ENCODE measurements around the gene TFDP2. TPM values are rescaled to one million over a fixed set of nuclear protein-coding genes. Genes with fewer than 3 reads are reported as not detected.

Gene TFDP2
- total RNA-seq, 1 experiment from 2014 or later: 55.4 TPM

DNA sequence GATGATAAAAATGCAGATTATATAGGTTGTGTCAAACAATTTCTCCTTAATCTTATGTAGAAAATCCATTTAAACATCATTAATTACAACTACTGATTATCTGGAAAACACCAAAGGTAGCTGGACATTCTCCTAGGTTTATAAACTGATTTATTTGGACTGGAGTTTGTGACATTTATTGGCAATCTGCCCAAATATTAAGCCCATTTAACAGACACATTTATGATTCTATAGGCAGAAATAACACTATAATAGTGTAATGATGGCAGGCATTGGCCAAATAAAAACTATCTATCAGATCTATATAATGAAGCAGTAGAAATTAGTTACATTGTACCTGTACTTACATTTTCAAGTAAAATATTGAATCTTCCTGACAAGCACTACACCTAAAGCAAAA, 117.8 kb downstream of the TFDP2 start:
- Histone ChIP-seq H3K27me3 (ENCODE audit: insufficient read depth, low read length) (no peaks in the 10 kb centered on the region), H3K4me1 (ENCODE audit: control insufficient read depth in 1 of 2, insufficient read depth in 2 of 2, low read length in 2 of 2) (peaks cover 0 to 16% of the 10 kb centered on the region in 2 experiments; a peak in 2 of 4 replicates), H3K9me2 (ENCODE audit: insufficient read depth) (no peaks in the 10 kb centered on the region), H3K4me3 (replicated peaks in 1 of 2; ENCODE audit: low read depth in 1 of 2, low read length in 2 of 2) (no peak overlapping the region), H2AFZ (ENCODE audit: low read depth, low read length, poor library complexity, severe bottlenecking) (no peak overlapping the region), H3K27ac (ENCODE audit: low read depth, low read length) (no peak overlapping the region), H3K36me3 (ENCODE audit: control insufficient read depth in 1 of 2, insufficient read depth in 2 of 2, low read length in 2 of 2) (no peaks in the 10 kb centered on the region), H3K4me2 (ENCODE audit: low read length) (no peak overlapping the region), H3K79me2 (ENCODE audit: insufficient read depth, low read length) (no peaks in the 10 kb centered on the region), H4K20me1 (ENCODE audit: insufficient read depth) (no peaks in the 10 kb centered on the region), H3K9me3 (ENCODE audit: control insufficient read depth in 1 of 2, insufficient read depth in 1 of 2, low read depth in 1 of 2, low read length in 2 of 2) (no peaks in the 10 kb centered on the region), H3K9ac (ENCODE audit: low read length) (no peak overlapping the region)
- no peak for TF ChIP-seq CEBPB (IDR thresholded peaks at IDR 0.05; ENCODE audit: low read depth)
- TF ChIP-seq YY1 (IDR thresholded peaks at IDR 0.05; ENCODE audit: extremely low read depth, insufficient replicate concordance, low read depth, low read length): no peak
- TF ChIP-seq EZH2phosphoT487 (IDR thresholded peaks at IDR 0.05; ENCODE audit: borderline replicate concordance): no peak
- TF ChIP-seq, protein P1, sequence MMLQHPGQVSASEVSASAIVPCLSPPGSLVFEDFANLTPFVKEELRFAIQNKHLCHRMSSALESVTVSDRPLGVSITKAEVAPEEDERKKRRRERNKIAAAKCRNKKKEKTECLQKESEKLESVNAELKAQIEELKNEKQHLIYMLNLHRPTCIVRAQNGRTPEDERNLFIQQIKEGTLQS (IDR thresholded peaks at IDR 0.05): no peak
- TF ChIP-seq ZFX (IDR thresholded peaks at IDR 0.05): no peak
- DNase-seq (ENCODE audit: low read depth, low spot score) (no peak), ATAC-seq (no peak)
- ChIA-PET CTCF (no interaction called here), POLR2A (no interaction called here), RAD21 (ENCODE audit: low non-redundant PET in 1 of 2, low total read pairs in 2 of 2, uncharacterized antibody in 2 of 2, unreplicated experiment in 2 of 2) (no interaction called here)
- no TSS peak for BruUV-seq (replicated peaks)
- intact Hi-C loops (cut with micrococcal nuclease): no loop called here

DNA sequence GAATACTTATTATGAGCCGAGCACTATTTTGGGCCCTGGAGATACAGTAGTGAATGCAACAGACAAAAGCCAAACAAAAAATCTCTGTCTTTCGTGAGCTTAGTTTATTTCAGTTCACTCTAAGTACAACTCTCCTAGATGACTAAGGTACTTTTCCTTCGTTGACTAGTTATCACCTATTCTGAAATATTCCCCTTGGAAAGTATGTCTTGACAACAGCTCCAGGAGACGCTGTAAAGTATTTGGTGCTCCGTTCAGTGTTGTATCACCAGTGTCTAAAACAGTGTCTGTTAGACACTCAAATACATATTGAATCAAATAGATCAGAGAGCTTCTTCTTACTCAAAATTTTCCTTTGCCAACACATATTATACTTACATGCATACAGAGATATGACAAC, 119.6 kb downstream of the TFDP2 start:
- BruUV-seq (replicated peaks): no TSS peak
- H2AFZ ChIP-seq (ENCODE audit: low read depth, low read length, poor library complexity, severe bottlenecking): no peak overlapping the region
- RAD21 ChIA-PET (ENCODE audit: low non-redundant PET in 1 of 2, low total read pairs in 2 of 2, uncharacterized antibody in 2 of 2, unreplicated experiment in 2 of 2): no interaction called here
- H3K27me3 ChIP-seq (ENCODE audit: insufficient read depth, low read length): no peaks in the 10 kb centered on the region
- CTCF ChIA-PET: no interaction called here
- DNase-seq (ENCODE audit: low read depth, low spot score): no peak
- TF ChIP-seq POLR2A (IDR thresholded peaks at IDR 0.05; ENCODE audit: borderline replicate concordance, extremely low read depth, insufficient read depth, insufficient read length) (no peak), FOSL1 (IDR thresholded peaks at IDR 0.05; ENCODE audit: low read depth) (no peak), ZNF274 (IDR thresholded peaks at IDR 0.05; ENCODE audit: low read depth, low read length) (no peak), EZH2 (IDR thresholded peaks at IDR 0.05) (no peak), SIN3A (IDR thresholded peaks at IDR 0.05; ENCODE audit: low read depth) (no peak), RAD21 (IDR thresholded peaks at IDR 0.05; ENCODE audit: low read depth) (no peak), EZH2phosphoT487 (IDR thresholded peaks at IDR 0.05; ENCODE audit: borderline replicate concordance) (no peak), SRF (IDR thresholded peaks at IDR 0.05; ENCODE audit: low read depth) (no peak)
- TF ChIP-seq, protein P1 (IDR thresholded peaks at IDR 0.05): no peak
- H3K9ac ChIP-seq (ENCODE audit: low read length): no peak overlapping the region
- no peaks in the 10 kb centered on the region for H3K36me3 ChIP-seq (ENCODE audit: control insufficient read depth in 1 of 2, insufficient read depth in 2 of 2, low read length in 2 of 2)
- H4K20me1 ChIP-seq (ENCODE audit: insufficient read depth): no peaks in the 10 kb centered on the region
- H3K27ac ChIP-seq (ENCODE audit: low read depth, low read length): no peak overlapping the region
- peaks cover 0 to 16% of the 10 kb centered on the region in 2 experiments; a peak in 2 of 4 replicates for H3K4me1 ChIP-seq (ENCODE audit: control insufficient read depth in 1 of 2, insufficient read depth in 2 of 2, low read length in 2 of 2)
- POLR2A ChIA-PET: no interaction called here
- no peak overlapping the region for H3K4me3 ChIP-seq (replicated peaks in 1 of 2; ENCODE audit: low read depth in 1 of 2, low read length in 2 of 2)
- no peaks in the 10 kb centered on the region for H3K79me2 ChIP-seq (ENCODE audit: insufficient read depth, low read length)
- ATAC-seq: no peak
- intact Hi-C loops (cut with micrococcal nuclease): no loop called here
- H3K9me3 ChIP-seq (ENCODE audit: control insufficient read depth in 1 of 2, insufficient read depth in 1 of 2, low read depth in 1 of 2, low read length in 2 of 2): no peaks in the 10 kb centered on the region
- no peak overlapping the region for H3K4me2 ChIP-seq (ENCODE audit: low read length)
- no peaks in the 10 kb centered on the region for H3K9me2 ChIP-seq (ENCODE audit: insufficient read depth)

Data from HCT116 (cell line).